ENCODE data around the gene ST3GAL3. TPM values are rescaled to one million over a fixed set of nuclear protein-coding genes. Genes with fewer than 3 reads are reported as not detected.

Gene ST3GAL3
- total and polyA plus RNA-seq, 7 donors = 22.2 to 53.2 (median 44.5) TPM

DNA sequence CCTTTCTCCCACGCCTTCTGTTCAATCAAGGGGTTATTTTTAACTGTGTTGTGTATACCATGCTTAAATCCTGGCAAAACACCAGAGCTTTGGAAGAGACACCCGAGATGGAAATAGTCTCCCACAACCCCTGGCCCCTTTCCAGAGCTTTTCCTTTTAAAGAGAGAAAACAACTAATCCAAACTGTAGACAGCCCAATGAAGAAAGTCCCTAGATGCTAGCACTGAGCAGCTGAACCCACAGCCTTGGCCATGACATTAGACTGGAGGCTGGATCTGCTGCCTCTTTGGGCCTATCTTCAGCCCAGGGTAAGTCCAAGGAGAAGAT lies 161.4 kb downstream of the ST3GAL3 start:
- DNase-seq (no peak), ATAC-seq (peak; percentile 64 to 83 (median 73))
- peaks cover 67% of the 10 kb centered on the region for H3K4me1 ChIP-seq
- intact Hi-C loops (cut with DNase I) = loop anchor here in 1 of 2 donors (10.0 kb wide), 1 partner anchor 104 kb away; no protein-coding TSS in a partner anchor
- WGBS, 3 donors = 5 to 14% (median 9%) methylated on average over 2 of the region's 2 CpGs
- TF ChIP-seq, protein P1, sequence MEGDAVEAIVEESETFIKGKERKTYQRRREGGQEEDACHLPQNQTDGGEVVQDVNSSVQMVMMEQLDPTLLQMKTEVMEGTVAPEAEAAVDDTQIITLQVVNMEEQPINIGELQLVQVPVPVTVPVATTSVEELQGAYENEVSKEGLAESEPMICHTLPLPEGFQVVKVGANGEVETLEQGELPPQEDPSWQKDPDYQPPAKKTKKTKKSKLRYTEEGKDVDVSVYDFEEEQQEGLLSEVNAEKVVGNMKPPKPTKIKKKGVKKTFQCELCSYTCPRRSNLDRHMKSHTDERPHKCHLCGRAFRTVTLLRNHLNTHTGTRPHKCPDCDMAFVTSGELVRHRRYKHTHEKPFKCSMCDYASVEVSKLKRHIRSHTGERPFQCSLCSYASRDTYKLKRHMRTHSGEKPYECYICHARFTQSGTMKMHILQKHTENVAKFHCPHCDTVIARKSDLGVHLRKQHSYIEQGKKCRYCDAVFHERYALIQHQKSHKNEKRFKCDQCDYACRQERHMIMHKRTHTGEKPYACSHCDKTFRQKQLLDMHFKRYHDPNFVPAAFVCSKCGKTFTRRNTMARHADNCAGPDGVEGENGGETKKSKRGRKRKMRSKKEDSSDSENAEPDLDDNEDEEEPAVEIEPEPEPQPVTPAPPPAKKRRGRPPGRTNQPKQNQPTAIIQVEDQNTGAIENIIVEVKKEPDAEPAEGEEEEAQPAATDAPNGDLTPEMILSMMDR (IDR thresholded peaks at IDR 0.05) = no peak
- no peaks in the 10 kb centered on the region for H3K9me3 ChIP-seq
- H3K27me3 ChIP-seq (ENCODE audit: insufficient read depth in 3 of 3, low read length in 2 of 3) = no peaks in the 10 kb centered on the region
- no peak overlapping the region for H3K4me3 ChIP-seq
- H3K27ac ChIP-seq = peak overlapping the region; percentile 61
- H3K36me3 ChIP-seq (ENCODE audit: insufficient read depth in 1 of 2, low read depth in 1 of 2) = no peaks in the 10 kb centered on the region

DNA sequence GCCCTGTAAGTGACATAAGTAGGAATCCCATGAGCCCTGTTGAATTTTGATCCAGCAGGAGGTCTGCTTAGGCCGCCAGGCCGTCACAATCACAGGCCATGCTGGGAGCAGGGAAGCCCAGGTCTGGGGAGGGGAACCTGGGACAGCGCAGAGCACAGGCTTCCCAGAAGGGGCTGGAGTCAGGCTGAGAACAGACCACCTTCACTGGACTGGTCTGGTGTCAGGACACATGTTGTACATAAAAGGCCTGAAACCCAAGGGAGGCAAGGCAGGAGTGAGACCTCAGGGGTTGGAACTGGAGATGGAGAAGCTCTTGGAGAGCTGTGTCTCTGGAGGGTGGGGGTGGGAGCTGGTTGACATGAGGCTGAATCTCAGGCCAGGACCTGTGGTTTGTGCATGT lies 163.0 kb downstream of the ST3GAL3 start:
- Histone ChIP-seq H3K27me3 (ENCODE audit: insufficient read depth in 3 of 3, low read length in 2 of 3) (no peaks in the 10 kb centered on the region), H3K27ac (no peak overlapping the region), H3K9me3 (no peaks in the 10 kb centered on the region), H3K4me3 (no peak overlapping the region), H3K4me1 (peaks cover 53% of the 10 kb centered on the region), H3K36me3 (ENCODE audit: insufficient read depth in 1 of 2, low read depth in 1 of 2) (no peaks in the 10 kb centered on the region)
- DNase-seq (no peak), ATAC-seq (no peak)
- intact Hi-C loops (cut with DNase I) = no loop called here
- TF ChIP-seq, protein P1 (IDR thresholded peaks at IDR 0.05) = no peak
- 88 to 99% (median 91%) methylated on average over 3 of the region's 3 CpGs for WGBS, 3 donors

DNA sequence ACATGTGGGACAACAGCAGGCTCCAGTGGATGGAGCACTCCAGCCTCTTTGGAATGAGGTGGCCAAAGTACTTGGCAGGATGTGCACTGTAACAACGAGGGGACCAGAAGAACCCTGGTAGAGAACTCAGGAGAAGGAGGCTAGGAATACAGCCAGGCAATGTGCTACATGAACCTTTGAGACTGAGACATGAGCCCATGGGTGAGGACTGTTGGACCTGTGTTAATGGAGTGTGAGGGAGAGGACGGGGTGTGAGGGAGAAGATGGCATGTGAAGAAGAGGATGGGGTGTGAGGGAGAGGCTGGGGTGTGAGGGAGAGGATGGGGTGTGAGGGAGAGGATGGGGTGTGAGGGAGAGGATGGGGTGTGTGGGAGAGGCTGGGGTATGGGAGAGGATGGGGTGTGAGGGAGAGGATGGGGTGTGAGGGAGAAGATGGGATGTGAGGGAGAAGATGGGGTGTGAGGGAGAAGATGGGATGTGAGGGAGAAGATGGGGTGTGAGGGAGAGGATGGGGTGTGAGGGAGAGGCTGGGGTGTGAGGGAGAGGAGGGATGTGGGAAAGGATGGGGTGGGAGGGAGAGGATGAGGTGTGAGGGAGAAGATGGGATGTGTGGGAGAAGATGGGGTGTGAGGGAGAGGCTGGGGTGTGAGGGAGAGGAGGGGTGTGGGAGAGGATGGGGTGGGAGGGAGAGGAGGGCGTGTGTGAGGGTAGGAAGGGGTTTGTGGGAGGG lies 164.0 kb downstream of the ST3GAL3 start:
- no peak for DNase-seq
- Histone ChIP-seq H3K27me3 (ENCODE audit: insufficient read depth in 3 of 3, low read length in 2 of 3) (no peaks in the 10 kb centered on the region), H3K36me3 (ENCODE audit: insufficient read depth in 1 of 2, low read depth in 1 of 2) (no peaks in the 10 kb centered on the region), H3K9me3 (no peaks in the 10 kb centered on the region), H3K4me3 (no peak overlapping the region), H3K4me1 (peaks cover 43% of the 10 kb centered on the region), H3K27ac (no peak overlapping the region)
- intact Hi-C loops (cut with DNase I) = no loop called here
- 80 to 88% (median 81%) methylated on average over 3 of the region's 3 CpGs for WGBS, 3 donors
- no peak for ATAC-seq
- TF ChIP-seq, protein P1 (IDR thresholded peaks at IDR 0.05) = no peak

DNA sequence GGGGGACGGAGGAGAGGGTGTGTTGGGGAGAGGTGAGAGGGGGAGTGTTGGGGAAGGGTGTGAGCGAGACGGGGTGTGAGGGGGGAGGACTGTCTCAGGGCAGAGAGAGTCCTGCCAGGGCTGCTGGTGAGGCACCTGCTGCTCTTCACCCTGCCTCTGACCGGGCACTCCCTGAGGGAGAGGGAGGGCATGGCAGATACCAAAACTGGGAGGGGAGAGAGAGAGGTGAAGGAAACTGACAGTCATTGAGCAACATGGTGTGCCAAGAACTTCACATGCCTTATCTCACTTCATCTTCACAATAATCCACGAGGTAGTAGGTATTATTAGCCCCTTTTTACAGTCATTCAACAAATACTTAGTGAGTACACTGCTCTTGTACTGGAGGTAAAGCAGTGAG lies 164.9 kb downstream of the ST3GAL3 start:
- Histone ChIP-seq H3K4me3 (no peak overlapping the region), H3K27me3 (ENCODE audit: insufficient read depth in 3 of 3, low read length in 2 of 3) (no peaks in the 10 kb centered on the region), H3K27ac (no peak overlapping the region), H3K36me3 (ENCODE audit: insufficient read depth in 1 of 2, low read depth in 1 of 2) (no peaks in the 10 kb centered on the region), H3K4me1 (peaks cover 36% of the 10 kb centered on the region), H3K9me3 (no peaks in the 10 kb centered on the region)
- WGBS, 3 donors = 56 to 70% (median 61%) methylated on average over 5 of the region's 5 CpGs
- ATAC-seq (peak in 3 of 4 donors; percentile 57 to 86 (median 61)), DNase-seq (no peak)
- TF ChIP-seq, protein P1 (IDR thresholded peaks at IDR 0.05) = no peak
- intact Hi-C loops (cut with DNase I) = no loop called here

DNA sequence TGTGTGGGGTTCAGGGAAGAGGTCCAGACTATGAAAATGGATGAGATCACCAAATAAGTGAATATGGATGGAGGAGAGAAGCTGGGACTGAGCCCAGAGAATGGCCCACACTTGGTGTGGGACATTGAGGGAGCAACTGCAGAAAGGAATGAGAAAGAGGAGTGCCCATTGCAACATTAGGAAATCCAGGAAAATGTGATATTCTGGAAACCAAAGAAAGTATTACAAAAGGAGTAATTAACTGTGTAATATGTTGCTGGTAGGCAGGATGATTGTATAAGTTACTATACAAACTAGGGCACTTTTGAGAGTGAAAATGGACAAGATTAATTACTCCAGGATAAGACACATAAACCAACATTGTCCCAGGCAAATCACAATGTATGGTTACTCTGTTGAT lies 166.5 kb downstream of the ST3GAL3 start:
- Histone ChIP-seq H3K36me3 (ENCODE audit: insufficient read depth in 1 of 2, low read depth in 1 of 2) (no peaks in the 10 kb centered on the region), H3K27me3 (ENCODE audit: insufficient read depth in 3 of 3, low read length in 2 of 3) (no peaks in the 10 kb centered on the region), H3K4me3 (no peak overlapping the region), H3K9me3 (no peaks in the 10 kb centered on the region), H3K27ac (no peak overlapping the region), H3K4me1 (peaks cover 20% of the 10 kb centered on the region)
- DNase-seq = no peak
- intact Hi-C loops (cut with DNase I) = no loop called here
- TF ChIP-seq, protein P1 (IDR thresholded peaks at IDR 0.05) = no peak
- ATAC-seq = no peak

All from psoas muscle (tissue), 8 donors.